A549 treated with AZD9567 at 1 μM for 4 hours (cell line): ENCODE results near the gene GSAP. TPM values are rescaled to one million over a fixed set of nuclear protein-coding genes. Genes with fewer than 3 reads are reported as not detected.

Experiments used
- total RNA-seq: library from RNA; stranded (reverse); fragments of 200-300 nt; extraction: Qiagen RNA extraction; gene quantifications from 5 replicates; pipeline ENCODE4 v1.2.3, GENCODE V29; 2022; ENCODE audit not compliant: insufficient read depth

The GSAP gene, protein sequence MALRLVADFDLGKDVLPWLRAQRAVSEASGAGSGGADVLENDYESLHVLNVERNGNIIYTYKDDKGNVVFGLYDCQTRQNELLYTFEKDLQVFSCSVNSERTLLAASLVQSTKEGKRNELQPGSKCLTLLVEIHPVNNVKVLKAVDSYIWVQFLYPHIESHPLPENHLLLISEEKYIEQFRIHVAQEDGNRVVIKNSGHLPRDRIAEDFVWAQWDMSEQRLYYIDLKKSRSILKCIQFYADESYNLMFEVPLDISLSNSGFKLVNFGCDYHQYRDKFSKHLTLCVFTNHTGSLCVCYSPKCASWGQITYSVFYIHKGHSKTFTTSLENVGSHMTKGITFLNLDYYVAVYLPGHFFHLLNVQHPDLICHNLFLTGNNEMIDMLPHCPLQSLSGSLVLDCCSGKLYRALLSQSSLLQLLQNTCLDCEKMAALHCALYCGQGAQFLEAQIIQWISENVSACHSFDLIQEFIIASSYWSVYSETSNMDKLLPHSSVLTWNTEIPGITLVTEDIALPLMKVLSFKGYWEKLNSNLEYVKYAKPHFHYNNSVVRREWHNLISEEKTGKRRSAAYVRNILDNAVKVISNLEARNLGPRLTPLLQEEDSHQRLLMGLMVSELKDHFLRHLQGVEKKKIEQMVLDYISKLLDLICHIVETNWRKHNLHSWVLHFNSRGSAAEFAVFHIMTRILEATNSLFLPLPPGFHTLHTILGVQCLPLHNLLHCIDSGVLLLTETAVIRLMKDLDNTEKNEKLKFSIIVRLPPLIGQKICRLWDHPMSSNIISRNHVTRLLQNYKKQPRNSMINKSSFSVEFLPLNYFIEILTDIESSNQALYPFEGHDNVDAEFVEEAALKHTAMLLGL
- total RNA-seq: 2.6 to 5.1 TPM (median 2.7 TPM) in 5 replicates

DNA sequence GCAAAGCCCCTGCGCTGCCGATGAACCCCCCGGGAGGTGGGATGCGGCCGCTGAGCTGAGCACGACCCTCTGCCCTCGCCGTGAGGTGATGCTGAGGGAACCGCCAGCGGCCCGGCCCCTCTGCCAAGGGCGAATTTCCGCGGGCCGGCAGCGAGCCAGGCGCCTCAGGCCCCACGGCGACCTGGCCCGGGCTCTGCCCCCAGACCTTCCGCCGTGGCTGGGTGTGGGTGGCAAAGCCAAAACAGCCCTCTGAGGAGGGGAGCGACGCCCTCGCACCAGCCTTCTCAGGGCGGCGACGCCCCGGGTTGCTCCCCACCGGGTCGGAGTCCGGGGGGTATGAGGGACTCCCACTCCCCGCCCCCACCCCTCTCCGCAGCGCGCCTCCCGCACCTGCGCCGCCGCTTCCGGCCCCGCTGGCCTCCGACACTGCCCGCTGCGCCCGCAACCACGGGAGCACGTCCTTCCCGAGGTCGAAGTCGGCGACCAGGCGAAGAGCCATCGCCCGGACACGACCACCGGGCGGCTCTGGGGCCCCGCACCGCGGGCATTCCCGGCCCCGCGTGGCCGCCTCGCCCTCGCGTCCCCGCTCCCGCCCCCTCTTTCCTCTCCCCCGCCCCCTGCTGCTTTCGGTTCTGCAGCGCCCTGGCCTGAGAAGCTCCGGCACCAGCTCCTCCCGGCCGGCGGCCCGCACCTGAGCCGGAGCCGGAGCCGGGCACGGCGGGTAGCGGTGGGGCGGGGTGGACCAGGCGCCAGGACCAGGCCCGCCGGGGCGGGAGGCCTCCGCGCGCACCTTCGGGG is at the start of gene GSAP:
GSAP (minus strand) TSS at position 527 of the 798 bp plus-strand sequence; CDS start at position 499, 28 bp downstream.

Other genes starting within 250 kb of the GSAP start
- gene FGL2, start 216.5 kb downstream of the GSAP start, total RNA-seq: not detected in 5 replicates
- 55.5 to 90.9 TPM (median 60.3 TPM) in 5 replicates for gene PTPN12, start 120.9 kb upstream of the GSAP start, total RNA-seq